HG03196 (cell line): Measurements from ENCODE around the gene PXK.
A peak's percentile ranks its signal among the peaks of the same experiment; 100 is the strongest.

Experiments
- ATAC-seq: cut with Tn5 transposase; IDR thresholded peaks from one replicate; pipeline ENCODE4 v1.9.1; 2021; ENCODE audit not compliant: unreplicated experiment

Gene PXK

DNA sequence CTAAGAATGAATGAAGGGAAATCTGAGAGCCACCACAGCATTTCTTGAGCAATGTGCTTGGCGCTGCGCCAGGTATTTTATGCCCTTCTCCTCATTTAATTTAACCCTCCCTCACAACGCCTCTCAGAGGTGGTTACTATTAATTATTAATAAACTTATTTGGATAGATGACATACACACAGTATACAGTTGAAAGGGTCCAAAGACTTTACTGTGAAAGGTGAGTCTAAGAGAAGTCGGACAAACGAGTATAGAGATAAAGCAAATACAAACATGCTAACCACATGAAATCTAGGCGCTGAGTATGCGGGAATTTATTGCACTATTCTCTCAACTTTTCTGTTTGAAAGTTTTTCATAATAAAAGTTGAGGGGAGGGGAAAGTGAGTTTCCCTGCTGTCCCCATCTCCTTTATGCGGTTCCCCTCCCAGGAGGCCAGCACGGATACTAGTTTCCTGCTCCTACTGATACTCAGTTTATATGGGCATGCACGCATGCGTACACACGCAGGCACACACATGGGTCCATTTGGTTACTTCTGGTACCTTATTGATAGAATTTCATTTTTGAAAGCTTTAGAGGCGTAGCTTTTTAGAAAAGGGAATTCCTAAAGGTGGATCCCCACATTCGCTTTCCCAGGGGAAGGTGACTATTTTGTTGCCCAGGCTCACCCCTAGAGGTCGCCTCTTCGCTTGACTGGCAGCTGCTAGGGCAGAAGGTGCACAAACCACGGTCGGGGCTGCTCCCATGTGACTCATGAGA is 130.7 kb downstream of the PXK start:
- peak; percentile 88 for ATAC-seq

DNA sequence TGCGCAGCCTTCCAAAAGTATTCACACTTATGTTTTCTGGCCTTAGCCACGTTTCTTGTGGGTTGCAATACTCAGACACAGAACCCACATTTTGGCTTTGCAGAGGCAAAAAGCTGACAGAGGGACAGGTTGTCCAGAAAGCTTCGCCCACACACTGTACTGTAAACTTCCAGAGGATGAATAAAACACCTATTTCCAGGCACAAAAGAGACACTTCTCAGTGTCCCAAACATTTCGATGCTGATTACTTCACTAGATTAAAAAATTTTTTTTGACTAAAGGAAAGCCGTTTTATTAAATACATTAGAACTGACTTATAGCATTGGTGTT is 131.2 kb downstream of the PXK start:
- no peak for ATAC-seq

DNA sequence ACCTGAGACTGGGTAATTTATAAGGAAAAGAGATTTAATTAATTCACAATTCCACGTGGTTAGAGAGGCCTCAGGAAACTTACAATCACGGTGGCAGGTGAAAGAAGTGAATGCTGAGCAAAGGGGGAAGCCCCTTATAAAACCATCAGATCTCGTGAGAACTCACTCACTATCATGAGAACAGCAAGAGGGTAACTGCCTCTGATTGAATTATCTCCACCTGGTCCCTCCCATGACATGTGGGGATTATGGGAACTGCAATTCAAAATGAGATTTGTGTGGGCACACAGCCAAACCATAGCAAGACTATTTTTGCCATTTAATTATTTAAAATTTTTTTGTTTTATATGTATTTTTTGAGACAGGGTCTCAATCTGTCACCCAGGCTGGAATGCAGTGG is 132.2 kb downstream of the PXK start:
- no peak for ATAC-seq

DNA sequence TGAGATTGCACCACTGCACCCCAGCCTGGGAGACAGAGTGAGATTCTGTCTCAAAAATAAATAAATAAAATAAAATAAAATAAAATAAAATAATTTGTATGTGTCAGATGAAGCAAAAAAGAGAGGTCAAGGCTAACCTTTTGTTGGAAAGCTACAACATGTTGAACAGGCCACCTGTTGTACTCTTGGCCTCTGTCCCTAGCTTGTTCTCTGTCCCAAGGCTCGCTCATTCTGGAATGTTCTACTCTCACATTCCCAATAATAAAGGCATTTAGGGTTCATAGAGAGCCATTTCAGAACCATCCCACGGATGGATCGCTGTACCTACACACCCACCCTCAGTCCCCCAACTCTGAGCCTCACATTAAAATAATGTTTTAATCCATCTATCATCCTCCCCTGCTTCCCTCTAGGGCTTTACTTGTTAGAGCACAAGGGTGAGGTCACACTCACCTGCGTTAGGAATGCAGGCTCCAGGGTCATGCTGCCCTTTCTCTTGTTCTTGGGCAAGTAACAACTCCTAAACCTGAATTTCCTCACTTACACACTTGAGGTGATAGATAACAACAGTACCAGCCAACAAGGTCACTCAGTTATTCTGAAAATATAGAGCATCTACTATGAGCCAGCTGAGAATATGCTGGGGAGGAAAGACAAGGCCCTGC is 134.3 kb downstream of the PXK start:
- ATAC-seq: no peak

DNA sequence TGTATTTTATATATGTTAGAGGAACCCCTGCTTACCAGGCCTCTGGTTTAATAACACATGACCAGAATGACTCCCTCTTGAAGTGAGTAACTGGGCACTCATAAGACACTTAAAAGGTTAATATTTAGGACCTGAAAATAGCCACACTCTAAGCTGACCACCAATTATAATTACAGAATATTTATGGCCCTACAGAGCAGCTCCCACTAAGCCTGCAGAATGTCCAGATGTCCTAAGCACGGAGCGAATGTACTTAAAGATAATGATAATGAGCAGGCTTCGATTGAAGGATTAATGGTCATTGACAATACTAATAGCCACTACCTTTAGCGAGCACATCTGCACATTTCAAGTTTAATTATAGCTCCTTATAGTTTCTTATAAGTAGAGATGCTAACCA is 136.4 kb downstream of the PXK start:
- ATAC-seq: no peak

DNA sequence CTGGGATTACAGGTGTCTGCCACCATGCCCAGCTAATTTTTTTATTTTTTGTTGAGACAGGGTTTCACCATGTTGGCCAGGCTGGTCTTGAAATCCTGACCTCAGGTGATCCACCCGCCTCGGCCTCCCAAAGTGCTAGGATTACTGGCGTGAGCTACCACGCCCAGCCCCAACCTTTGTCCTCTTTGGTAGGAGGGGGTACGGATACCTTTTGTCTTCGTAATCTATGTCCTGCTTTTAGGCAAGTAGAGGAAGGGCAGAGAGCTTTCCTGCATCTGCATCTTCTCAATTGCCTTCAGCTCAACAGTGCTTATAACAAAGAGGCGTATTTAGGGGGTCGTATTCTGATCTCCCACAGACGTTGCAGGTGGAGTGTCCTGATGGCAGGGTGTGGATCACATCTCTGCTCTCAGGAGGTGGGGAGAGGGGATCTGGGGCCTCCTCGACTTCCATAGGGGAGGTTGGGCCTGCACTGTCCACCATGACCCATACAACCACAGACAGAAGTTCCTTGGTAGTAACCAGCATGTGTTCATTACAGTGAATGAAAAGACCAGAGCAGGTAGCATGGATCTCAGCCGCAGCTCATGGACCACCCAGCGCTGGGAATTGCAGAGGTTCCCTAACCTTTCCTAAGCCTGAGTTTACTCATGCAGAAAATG is 137.8 kb downstream of the PXK start:
- ATAC-seq: no peak

DNA sequence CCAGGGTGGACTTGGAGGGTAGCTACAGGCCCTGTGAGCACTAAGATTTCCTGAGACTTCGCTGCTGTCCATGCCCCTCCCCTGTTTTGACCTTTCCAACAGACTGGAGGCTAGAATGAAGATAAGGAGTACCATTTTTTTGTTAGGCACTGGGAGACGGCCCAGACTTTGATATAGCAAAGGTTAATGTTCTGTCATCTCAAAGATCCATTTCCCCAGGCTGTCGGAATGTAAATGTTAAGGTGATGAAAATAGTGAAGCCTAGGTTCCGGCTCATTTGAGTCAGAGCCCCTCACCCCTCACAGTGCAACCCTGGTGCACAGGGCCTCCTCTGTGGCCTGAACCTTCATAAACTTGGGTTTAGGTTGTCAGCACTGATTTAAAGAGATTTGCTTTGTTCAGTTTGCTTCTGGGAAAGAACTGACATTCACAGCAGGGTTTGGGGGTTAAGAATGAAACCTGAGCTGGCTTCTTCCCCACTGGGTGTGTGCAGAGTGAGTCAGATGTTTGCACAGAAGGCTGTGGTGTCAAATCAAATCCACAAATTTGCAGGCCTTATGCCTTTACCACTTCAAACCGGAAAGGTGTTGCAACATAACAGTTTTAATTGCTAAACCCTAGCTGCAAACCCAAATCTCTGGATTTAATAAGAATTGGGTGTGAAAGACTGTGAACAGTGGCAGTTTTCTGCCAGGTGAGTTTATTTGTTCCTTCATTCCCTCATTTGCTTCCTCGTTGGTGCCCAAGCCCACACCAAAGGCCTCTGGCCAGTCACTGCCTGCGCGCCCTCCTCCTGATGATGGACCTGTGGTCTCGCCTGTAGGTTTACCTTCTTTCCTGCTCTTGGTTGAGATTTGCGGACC is 138.6 kb downstream of the PXK start:
- no peak for ATAC-seq

DNA sequence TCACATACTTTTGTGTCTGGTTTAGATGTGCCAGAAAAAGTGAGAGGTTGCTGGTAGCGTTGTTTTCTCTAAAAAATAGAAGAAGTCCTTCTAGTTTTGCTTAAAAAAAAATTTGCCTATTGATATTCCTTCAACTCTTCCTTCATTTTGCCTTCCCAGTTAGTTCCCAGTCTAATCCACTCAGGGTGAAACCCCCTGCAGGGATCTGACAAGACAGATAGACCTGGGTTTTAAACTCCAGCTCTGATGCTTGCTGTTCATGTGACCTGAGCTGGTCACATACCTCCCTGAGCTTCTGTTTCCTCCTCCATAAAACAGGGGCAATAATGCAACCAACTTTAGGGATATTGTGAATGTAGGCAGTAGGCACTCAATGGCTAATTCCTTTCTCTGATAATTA is 140.6 kb downstream of the PXK start:
- ATAC-seq: no peak

DNA sequence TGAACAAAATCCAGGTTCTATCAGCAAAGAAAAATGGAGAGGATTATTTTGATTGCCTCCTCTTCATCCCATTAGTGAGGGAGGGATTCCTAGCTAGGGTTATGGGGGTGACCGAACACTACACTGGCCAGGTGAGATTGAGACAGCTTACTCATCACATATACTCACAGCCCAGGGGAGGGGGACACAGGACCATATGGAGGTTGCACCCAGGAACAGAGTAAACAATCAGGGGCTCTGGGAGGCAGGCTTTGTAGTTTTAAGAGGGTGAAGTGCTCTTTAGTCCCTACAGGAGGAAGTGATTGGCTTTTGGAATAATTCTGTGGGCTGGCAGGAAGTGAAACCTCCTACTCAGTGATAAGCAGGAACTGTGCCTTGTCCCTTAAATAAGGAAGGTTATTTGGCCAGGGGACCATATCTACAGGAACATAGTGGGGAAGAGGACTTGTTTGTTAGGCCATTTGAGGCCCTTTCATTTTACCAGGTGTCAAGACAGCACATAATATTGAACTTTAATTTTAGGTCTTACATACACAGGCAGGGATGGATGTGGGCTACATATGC is 141.7 kb downstream of the PXK start:
- ATAC-seq: no peak

DNA sequence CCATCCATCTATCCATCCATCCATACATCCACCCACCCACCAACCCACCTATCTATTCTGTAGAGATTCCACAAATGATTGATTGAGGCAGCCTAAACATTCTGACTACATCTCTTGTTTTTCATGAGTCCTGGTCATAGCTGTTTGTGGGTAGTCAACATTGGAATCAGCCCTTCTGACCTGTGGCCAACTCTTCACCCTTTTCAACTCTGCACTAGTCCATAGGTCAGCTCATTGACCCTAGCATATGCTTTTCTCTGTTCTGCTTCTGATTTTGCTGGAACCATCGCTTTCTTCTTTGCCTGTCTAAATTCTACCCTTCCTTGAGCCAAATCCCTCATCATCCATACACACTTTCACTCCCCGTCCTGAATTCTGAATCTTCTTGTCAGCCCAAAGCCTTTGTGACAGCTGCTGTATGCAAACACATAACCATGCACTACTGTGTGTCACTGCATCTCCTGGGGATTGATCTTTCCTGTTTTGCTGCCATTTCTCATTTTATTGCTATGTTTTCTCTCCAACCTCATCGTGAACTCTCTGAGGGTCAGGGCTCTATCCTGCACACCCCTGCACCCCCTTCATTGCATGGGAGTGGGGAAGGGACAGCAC is 142.4 kb downstream of the PXK start:
- ATAC-seq: no peak
